Upper lobe of left lung (tissue), 6 donors: ENCODE measurements around the gene CD8B. TPM values are rescaled to one million over a fixed set of nuclear protein-coding genes. Genes with fewer than 3 reads are reported as not detected.
A peak's percentile ranks its signal among the peaks of the same experiment; 100 is the strongest.

Experiments
- ATAC-seq, 2 donors: fragments of 200-7000 bp; cut with Tn5 transposase; one replicate each; pipeline ENCODE4 v1.9.1; 2022; ENCODE audit warnings: mild to moderate bottlenecking in 2 of 2, moderate library complexity in 2 of 2; ENCODE audit not compliant: low FRiP score in 2 of 2
- DNase-seq, 2 donors: peaks; one replicate each; pipeline ENCODE4 v3.0.0-alpha.2; 2019 to 2020
- H3K27ac ChIP-seq, 4 donors: fragments of 200-600 bp; sonication (generic); one replicate each; pipeline ENCODE4 v1.5.1; 2016 to 2019
- H3K27me3 ChIP-seq, 4 donors: fragments of 200-600 bp; sonication (generic); one replicate each; pipeline ENCODE4 v1.5.1; 2017 to 2019
- H3K36me3 ChIP-seq, 4 donors: fragments of 200-600 bp; sonication (generic); one replicate each; pipeline ENCODE4 v1.5.1; 2016 to 2019
- H3K4me1 ChIP-seq, 4 donors: fragments of 200-600 bp; sonication (generic); one replicate each; pipeline ENCODE4 v1.5.1; 2018 to 2019
- H3K4me3 ChIP-seq, 4 donors: fragments of 200-600 bp; sonication (generic); one replicate each; pipeline ENCODE4 v1.5.1; 2017 to 2019; ENCODE audit warnings: mild to moderate bottlenecking in 2 of 4, moderate library complexity in 1 of 4
- H3K9me3 ChIP-seq, 4 donors: fragments of 200-600 bp; sonication (generic); one replicate each; pipeline ENCODE4 v1.5.1; 2018 to 2019
- CTCF ChIP-seq, 6 experiments: fragments of 450-650 bp in 4 of 6; fragments of 200-600 bp in 2 of 6; sonication (generic) in 2 of 6; IDR thresholded peaks; one replicate each; pipeline ENCODE4 v1.5.1; 2016 to 2019; ENCODE audit warnings: antibody characterized with exemption in 6 of 6
- EP300 ChIP-seq, 4 donors: sonication (generic); formaldehyde crosslinking; IDR thresholded peaks; one replicate each; pipeline ENCODE4 v1.5.1; 2017; ENCODE audit warnings: antibody characterized with exemption in 4 of 4, control low read depth in 2 of 4
- POLR2A ChIP-seq, 4 donors: fragments of 450-650 bp; IDR thresholded peaks; one replicate each; pipeline ENCODE4 v1.5.1; 2016 to 2017; ENCODE audit warnings: antibody characterized with exemption in 4 of 4, mild to moderate bottlenecking in 2 of 4
- POLR2AphosphoS5 ChIP-seq, 2 donors: sonication (generic); formaldehyde crosslinking; IDR thresholded peaks; one replicate each; pipeline ENCODE4 v1.5.1; 2017; ENCODE audit warnings: antibody characterized with exemption in 2 of 2
- WGBS, 2 donors: methylation state at CpG; one replicate each; pipeline ENCODE4 v1.1.5; 2017 to 2018; 5-methylcytosine and 5-hydroxymethylcytosine counted together
- total RNA-seq, 6 donors: library from RNA; depleted of rRNA in 4 of 6; stranded (reverse); fragments of >200 nt in 4 of 6; gene quantifications; one replicate each; pipeline versions ENCODE4 v1.1.0 to v1.2.1, GENCODE V29; 2016 to 2021
- donor health status: DM: no; HTN: no; CAD: no; lungs with moderate emphysema.
- donor health status: DM: no; HTN: yes; CAD: no; lungs with severe emphysema.

The CD8B gene
- total RNA-seq, 6 donors from 2014 or later, result 1.4 to 13.3 (median 5.2) TPM

GRCh38 chr2:86809481-86810121, 52.1 kb downstream of the CD8B start:
- WGBS, 2 donors, result 25 to 35% methylated on average over 34 to 35 of the region's 43 CpGs
- TF ChIP-seq POLR2AphosphoS5 (IDR thresholded peaks at IDR 0.05), result no peak
- TF ChIP-seq EP300 (IDR thresholded peaks at IDR 0.05), result no peak
- TF ChIP-seq CTCF (IDR thresholded peaks at IDR 0.05), result no peak
- no peak for TF ChIP-seq POLR2A (IDR thresholded peaks at IDR 0.05)
- Histone ChIP-seq H3K27me3 (peaks cover 0 to 23% (median 13%) of the 10 kb centered on the region in 4 donors), H3K27ac (peak overlapping the region in 2 of 4 donors; percentile 4 to 26), H3K9me3 (no peaks in the 10 kb centered on the region), H3K4me3 (peak overlapping the region in 3 of 4 donors; percentile 4 to 20 (median 7)), H3K4me1 (peaks cover 22 to 29% (median 24%) of the 10 kb centered on the region in 4 donors), H3K36me3 (no peaks in the 10 kb centered on the region)
- no peak for ATAC-seq
- DNase-seq, result peak in 1 of 2 donors; percentile 85

- TF ChIP-seq CTCF (IDR thresholded peaks at IDR 0.05) (peak; percentile 80 to 95 (median 91)), EP300 (IDR thresholded peaks at IDR 0.05) (no peak)
- peak; percentile 95 to 97 for ATAC-seq
- 16 to 22% methylated on average over 23 to 36 of the region's 36 CpGs for WGBS, 2 donors
- Histone ChIP-seq H3K36me3 (no peaks in the 10 kb centered on the region), H3K4me1 (peaks cover 22 to 29% (median 24%) of the 10 kb centered on the region in 4 donors), H3K27me3 (peaks cover 0 to 23% (median 13%) of the 10 kb centered on the region in 4 donors), H3K27ac (peak overlapping the region in 1 of 4 donors; percentile 52), H3K9me3 (no peaks in the 10 kb centered on the region), H3K4me3 (peak overlapping the region in 3 of 4 donors; percentile 30 to 48 (median 48))
- peak; percentile 89 to 93 for DNase-seq
These were observed 53.1 kb downstream of the CD8B start for GRCh38 chr2:86808315-86809161.

- Histone ChIP-seq H3K4me1 (peaks cover 22 to 29% (median 24%) of the 10 kb centered on the region in 4 donors), H3K9me3 (no peaks in the 10 kb centered on the region), H3K36me3 (no peaks in the 10 kb centered on the region), H3K27me3 (peaks cover 0 to 23% (median 13%) of the 10 kb centered on the region in 4 donors), H3K27ac (peak overlapping the region in 1 of 4 donors; percentile 52), H3K4me3 (peak overlapping the region; percentile 14 to 48 (median 39))
- 1 to 2% methylated on average over 25 to 50 of the region's 51 CpGs for WGBS, 2 donors
- TF ChIP-seq CTCF (IDR thresholded peaks at IDR 0.05) (no peak), POLR2AphosphoS5 (IDR thresholded peaks at IDR 0.05) (no peak), POLR2A (IDR thresholded peaks at IDR 0.05) (no peak), EP300 (IDR thresholded peaks at IDR 0.05) (no peak)
- ATAC-seq (peak; percentile 61 to 75), DNase-seq (peak; percentile 59 to 86)
These were observed 54.0 kb downstream of the CD8B start for GRCh38 chr2:86807468-86808275.

- no peak for DNase-seq
- Histone ChIP-seq H3K9me3 (no peaks in the 10 kb centered on the region), H3K4me3 (peak overlapping the region in 3 of 4 donors; percentile 30 to 48 (median 48)), H3K27ac (peak overlapping the region in 1 of 4 donors; percentile 52), H3K27me3 (peaks cover 0 to 23% (median 13%) of the 10 kb centered on the region in 4 donors), H3K36me3 (no peaks in the 10 kb centered on the region), H3K4me1 (peaks cover 22 to 29% (median 24%) of the 10 kb centered on the region in 4 donors)
- 35 to 42% methylated on average over 11 of the region's 11 CpGs for WGBS, 2 donors
- no peak for ATAC-seq
- no peak for TF ChIP-seq EP300 (IDR thresholded peaks at IDR 0.05)
- no peak for TF ChIP-seq POLR2AphosphoS5 (IDR thresholded peaks at IDR 0.05)
- TF ChIP-seq POLR2A (IDR thresholded peaks at IDR 0.05), result no peak
- TF ChIP-seq CTCF (IDR thresholded peaks at IDR 0.05), result no peak
These were observed 54.6 kb downstream of the CD8B start for GRCh38 chr2:86807133-86807467.
